Stomach smooth muscle (tissue), 2 donors: ENCODE data around the gene ZSCAN2.
"Not testable (repeated sequence)": the region's sequence is repeated elsewhere in the genome, so short reads cannot be mapped to it uniquely, and the experiment has no call there.

Experiments
- H3K27ac ChIP-seq: one replicate; pipeline ENCODE4 v1.7.0; 2013; ENCODE audit warnings: mild to moderate bottlenecking, low read length, inconsistent platforms
- H3K27me3 ChIP-seq, 2 donors: one replicate each; pipeline ENCODE4 v1.7.0; 2013; ENCODE audit warnings: low read length in 2 of 2; ENCODE audit not compliant: insufficient read depth in 2 of 2, control insufficient read depth in 1 of 2
- H3K36me3 ChIP-seq, 2 donors: one replicate each; pipeline ENCODE4 v1.7.0; 2013; ENCODE audit warnings: low read length in 2 of 2; ENCODE audit not compliant: control insufficient read depth in 2 of 2, insufficient read depth in 2 of 2
- H3K4me1 ChIP-seq: one replicate; pipeline ENCODE4 v1.7.0; 2013; ENCODE audit warnings: low read length; ENCODE audit not compliant: control insufficient read depth, insufficient read depth
- H3K4me3 ChIP-seq, 2 donors: one replicate each; pipeline ENCODE4 v1.7.0; 2013; ENCODE audit warnings: low read length in 2 of 2
- H3K9ac ChIP-seq, 2 donors: one replicate each; pipeline ENCODE4 v1.7.0; 2013; ENCODE audit warnings: low read length in 2 of 2, mild to moderate bottlenecking in 1 of 2
- H3K9me3 ChIP-seq, 2 donors: one replicate each; pipeline ENCODE4 v1.7.0; 2013; ENCODE audit warnings: low read length in 2 of 2; ENCODE audit not compliant: control insufficient read depth in 2 of 2
- donor health status: healthy.
- donor health status: Pancreatic carcinoma.

The ZSCAN2 gene

DNA sequence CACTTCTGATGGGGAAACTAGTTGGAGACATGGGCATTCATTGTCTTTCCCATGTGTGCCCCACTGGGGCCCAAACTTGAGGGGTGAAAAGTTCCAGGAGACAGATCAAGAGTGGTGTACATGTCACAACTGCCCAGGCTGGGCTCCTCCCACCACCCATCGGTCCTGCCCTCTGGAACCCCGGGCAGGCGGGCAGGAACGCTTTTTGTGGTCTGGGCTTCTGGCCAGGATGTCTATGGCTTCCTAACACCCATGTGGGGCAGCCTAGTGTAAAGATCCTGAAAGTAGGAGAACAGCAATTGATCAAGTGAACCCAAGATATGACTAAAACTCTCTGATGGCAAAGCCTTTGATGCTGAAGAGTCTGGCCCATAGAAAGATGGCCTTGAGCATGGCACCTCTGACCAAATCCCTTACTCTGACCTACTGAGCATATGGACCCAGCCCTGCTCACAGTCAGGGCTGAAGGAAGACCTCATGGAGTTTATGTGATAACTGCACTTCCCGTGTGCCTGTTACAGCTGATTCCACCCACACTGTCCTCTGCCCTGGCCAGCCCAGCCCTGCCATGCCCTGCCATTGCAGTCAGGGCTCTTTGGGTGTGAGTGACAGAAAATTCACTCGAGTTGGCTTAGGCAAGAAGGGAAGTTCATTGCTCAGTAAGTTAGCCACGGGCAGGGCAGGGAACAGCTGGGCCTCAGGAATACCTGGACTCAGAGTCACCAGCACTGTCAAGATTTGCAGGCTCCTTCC is 19.0 kb upstream of the ZSCAN2 start:
- H3K9me3 ChIP-seq, H3K4me3 ChIP-seq, H3K9ac ChIP-seq, H3K36me3 ChIP-seq, H3K27me3 ChIP-seq, H3K4me1 ChIP-seq, H3K27ac ChIP-seq: not testable (repeated sequence)

DNA sequence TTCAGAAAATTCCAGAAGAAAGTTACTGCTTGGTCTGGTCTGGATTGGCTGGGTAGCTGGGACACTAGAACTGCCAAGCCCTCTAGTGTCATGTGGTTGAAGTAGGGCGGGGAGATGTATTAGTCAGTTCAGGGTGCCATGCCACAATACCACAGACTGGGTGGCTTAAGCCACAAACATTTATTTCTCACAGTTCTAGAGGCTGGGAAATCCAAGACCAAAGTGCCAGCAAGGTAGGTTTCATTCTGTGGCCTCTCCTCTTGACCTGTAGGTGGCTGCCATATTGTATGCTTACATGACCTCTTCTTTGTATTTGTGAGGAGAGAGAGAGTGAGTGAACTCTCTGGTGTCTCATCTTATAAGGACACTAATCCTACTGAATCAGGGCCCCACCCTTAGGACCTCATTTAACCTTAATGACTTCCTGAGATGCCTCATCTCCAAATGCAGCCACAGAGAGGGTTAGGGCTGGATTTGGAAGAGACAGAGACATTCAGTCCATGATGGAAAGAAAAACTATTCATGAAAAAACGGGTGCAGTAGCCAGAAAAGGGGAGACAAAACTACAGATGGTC is 18.1 kb upstream of the ZSCAN2 start:
- H3K9ac ChIP-seq = no peak overlapping the region
- H3K36me3 ChIP-seq = no peaks in the 10 kb centered on the region
- no peaks in the 10 kb centered on the region for H3K27me3 ChIP-seq
- no peak overlapping the region for H3K27ac ChIP-seq
- no peak overlapping the region for H3K4me3 ChIP-seq
- no peaks in the 10 kb centered on the region for H3K9me3 ChIP-seq
- H3K4me1 ChIP-seq = peaks cover 6% of the 10 kb centered on the region

DNA sequence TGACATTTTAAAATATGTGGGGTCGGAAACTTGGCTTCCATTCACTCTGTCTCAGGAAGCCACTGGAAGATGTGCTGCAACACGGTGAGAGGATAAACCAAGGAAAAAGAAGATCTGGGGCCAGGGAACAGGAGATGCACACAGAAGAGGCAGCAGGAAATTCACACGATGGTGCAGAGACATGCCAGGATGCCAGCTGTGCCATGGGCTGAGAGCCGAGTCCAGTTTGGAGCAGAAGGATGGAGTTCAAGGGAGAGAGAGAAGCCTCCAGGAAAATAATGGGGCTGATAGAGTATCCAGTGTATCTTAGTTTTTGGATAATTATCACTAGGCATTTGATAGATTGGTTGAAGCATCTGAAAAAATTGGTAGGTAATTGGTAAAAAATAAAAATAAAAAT is 16.9 kb upstream of the ZSCAN2 start:
- not testable (repeated sequence) for H3K9me3 ChIP-seq, H3K9ac ChIP-seq

DNA sequence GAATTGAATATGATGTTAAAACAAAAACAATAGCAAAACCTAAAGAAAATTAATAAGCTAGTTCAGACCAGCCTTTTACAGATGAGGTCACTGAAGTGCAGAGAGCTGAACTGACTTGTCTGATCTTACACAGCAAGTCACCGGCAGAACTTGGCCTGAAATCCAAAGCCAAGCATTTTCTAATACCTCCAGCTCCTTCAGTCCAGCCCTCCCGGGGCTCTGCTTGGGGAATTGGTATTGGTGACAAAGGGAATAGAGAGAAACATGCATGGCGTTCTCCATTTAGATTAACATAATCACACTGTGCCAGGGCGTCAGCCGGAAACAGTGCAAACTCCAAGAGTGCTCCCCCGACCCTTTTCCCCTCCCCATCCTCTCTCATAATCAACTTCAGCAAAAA is 14.1 kb upstream of the ZSCAN2 start:
- Histone ChIP-seq H3K27me3 (no peaks in the 10 kb centered on the region), H3K4me1 (peaks cover 3% of the 10 kb centered on the region), H3K9me3 (no peaks in the 10 kb centered on the region), H3K4me3 (no peak overlapping the region), H3K36me3 (no peaks in the 10 kb centered on the region), H3K27ac (no peak overlapping the region), H3K9ac (no peak overlapping the region)

More for the DNA sequence above, 16.9 kb upstream of the ZSCAN2 start:
- H3K4me3 ChIP-seq, H3K4me1 ChIP-seq, H3K27ac ChIP-seq, H3K36me3 ChIP-seq, H3K27me3 ChIP-seq: not testable (repeated sequence)

DNA sequence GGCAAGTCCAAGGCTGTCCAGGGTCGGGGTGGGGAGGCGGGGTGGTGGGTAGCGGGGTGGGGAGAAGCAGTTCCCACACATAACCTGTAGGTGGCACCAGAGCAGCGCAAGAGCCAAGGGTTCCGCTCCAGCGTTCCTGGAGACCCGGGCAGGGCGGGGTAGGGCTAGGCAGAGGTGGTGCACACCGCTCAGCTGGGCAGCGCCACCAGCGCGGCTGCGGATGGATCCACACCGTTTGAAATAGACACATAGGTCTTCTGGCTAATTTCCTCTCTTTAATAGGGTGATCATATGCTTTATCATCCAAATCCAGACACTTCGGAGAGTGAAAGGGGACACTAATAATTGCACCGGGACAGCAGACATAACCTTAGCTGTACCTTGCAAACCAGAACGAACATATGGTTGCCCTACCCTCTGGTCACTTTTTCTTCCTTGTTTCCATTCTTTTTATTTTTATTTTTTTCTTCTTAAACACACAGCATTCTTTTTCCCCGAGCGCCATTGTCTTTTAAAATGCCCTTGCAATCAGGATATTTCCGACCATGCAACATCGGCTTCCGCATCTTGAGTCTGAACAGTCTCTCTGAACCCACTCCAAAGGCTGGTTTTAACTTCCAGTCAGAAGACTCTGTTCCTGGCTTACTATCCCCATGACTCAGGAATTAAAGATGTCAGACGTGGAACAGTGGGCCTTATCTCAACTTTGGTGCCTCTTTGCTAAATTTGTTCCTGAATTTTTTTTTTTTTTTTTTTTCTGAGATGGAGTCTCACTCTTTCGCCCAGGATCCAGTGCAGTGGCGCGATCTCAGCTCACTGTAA is 12.5 kb upstream of the ZSCAN2 start:
- no peaks in the 10 kb centered on the region for H3K36me3 ChIP-seq
- H3K9ac ChIP-seq = peak overlapping the region in 1 of 2 donors; percentile 50
- H3K4me1 ChIP-seq = peaks cover 3% of the 10 kb centered on the region
- no peaks in the 10 kb centered on the region for H3K9me3 ChIP-seq
- H3K4me3 ChIP-seq = peak overlapping the region; percentile 50 to 62
- H3K27ac ChIP-seq = no peak overlapping the region
- H3K27me3 ChIP-seq = no peaks in the 10 kb centered on the region

DNA sequence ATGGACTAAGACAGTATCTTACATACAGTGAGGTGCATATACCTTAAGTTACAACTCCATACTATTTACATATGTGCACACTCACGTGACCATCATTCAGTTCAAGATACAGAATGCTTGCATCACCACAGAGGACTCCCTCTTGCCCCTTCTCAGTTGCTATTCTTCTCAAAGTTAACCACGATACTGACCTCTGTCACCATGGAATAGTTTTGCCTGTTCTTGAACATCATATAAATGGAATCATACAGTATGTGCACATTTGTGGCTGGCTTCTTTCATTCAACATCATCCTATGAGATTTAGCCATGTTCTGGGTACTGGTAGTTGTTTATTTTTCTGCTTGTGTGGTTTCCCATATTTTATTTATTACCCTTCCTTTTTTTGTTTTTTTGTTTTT is 10.4 kb upstream of the ZSCAN2 start:
- H3K27ac ChIP-seq = no peak overlapping the region
- no peak overlapping the region for H3K9ac ChIP-seq
- H3K4me1 ChIP-seq = peaks cover 3% of the 10 kb centered on the region
- no peaks in the 10 kb centered on the region for H3K36me3 ChIP-seq
- no peaks in the 10 kb centered on the region for H3K27me3 ChIP-seq
- H3K4me3 ChIP-seq = no peak overlapping the region
- H3K9me3 ChIP-seq = no peaks in the 10 kb centered on the region

DNA sequence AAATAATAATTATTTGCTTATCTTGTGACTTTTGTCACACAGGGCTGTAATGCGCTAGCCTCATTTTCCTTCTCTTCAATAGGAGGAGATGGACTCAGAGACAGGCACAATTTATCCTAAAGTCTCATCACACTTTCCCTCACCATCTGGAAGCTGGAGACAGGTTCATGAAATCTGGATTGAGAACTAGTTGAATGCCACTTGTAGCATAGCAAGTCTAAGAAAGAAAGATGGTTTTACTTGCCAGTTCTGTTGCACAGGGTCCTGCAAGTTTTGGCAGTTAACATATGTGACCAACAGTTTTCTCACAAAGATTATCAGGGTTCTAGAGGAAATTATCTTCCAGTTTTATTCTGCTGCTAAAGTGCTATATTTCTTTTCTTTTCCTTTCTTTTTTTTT is 9.0 kb upstream of the ZSCAN2 start:
- Histone ChIP-seq H3K27me3 (no peaks in the 10 kb centered on the region), H3K9me3 (no peaks in the 10 kb centered on the region), H3K36me3 (no peaks in the 10 kb centered on the region), H3K9ac (no peak overlapping the region), H3K27ac (no peak overlapping the region), H3K4me1 (peaks cover 3% of the 10 kb centered on the region), H3K4me3 (no peak overlapping the region)

DNA sequence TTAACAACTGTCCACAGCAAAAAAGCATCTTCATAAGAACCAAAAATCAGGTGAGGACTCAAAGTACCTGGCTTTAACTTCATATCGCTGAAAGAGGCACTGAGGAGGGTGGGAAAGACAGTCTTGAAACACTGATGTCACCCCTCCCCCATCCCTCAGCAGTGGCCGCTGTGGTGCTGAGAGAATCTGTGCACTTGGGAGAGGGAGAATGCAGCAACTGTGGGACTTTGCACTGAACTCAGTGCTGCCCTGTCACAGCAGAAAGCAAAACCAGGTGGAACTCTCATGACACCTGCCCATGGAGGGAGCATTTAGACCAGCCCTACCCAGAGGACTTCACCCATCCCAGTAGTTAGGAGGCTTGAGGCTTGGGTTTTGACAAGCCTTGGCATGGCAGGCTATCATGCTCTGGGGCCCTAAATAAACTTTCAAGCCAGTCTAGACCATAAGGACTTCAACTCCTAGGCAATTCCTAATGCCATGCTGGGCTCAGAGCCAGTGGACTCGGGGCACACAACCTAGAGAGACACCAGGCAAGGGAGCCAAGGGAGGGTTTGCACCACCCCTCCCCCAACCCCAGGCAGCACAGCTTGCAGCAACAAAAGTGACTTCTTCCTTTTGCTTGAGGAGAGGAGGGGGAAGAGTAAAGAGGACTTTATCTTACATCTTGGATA is 6.1 kb upstream of the ZSCAN2 start:
- Histone ChIP-seq H3K9me3 (no peaks in the 10 kb centered on the region), H3K36me3 (no peaks in the 10 kb centered on the region), H3K27ac (no peak overlapping the region), H3K4me1 (peaks cover 2% of the 10 kb centered on the region), H3K27me3 (no peaks in the 10 kb centered on the region), H3K4me3 (no peak overlapping the region), H3K9ac (no peak overlapping the region)

DNA sequence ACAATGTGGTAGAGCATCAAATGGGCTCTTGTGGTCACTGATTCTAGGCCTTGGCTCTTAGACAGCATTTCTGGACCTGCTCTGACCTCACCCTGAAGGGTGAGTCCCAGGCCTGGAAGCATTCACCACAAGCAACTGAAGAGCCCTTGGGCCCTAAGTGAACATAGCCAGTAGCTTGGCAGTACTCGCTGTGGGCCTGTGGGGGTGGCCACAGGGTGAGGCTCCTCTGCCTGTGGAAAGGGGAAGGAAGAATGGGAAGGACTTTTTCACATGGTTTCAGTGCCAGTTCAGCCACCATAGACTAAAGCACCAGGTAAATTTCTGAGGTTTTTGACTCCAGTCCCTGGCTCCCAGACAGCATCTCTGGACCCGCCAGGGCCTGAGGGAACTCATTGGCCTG is 5.1 kb upstream of the ZSCAN2 start:
- Histone ChIP-seq H3K9me3 (no peaks in the 10 kb centered on the region), H3K36me3 (no peaks in the 10 kb centered on the region), H3K4me1 (peaks cover 4% of the 10 kb centered on the region), H3K4me3 (no peak overlapping the region), H3K27ac (no peak overlapping the region), H3K27me3 (no peaks in the 10 kb centered on the region), H3K9ac (no peak overlapping the region)

DNA sequence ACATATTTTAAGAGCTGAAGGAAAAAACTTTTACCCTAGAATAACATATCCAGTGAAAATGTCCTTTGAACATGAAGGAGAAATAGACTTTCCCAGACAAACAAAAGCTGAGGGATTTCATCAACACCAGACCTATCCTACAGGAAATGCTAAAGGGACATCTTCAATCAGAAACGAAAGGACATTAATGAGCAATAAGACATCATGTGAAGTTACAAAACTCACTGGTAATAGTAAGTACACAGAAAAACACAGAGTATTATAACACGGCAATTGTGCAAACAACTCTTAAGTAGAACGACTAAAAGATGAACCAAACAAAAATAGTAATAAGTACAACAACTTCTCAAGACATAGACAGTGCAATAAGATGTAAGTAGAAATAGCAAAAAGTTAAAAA is 3.5 kb upstream of the ZSCAN2 start:
- Histone ChIP-seq H3K9me3 (no peaks in the 10 kb centered on the region), H3K4me1 (peaks cover 10% of the 10 kb centered on the region), H3K9ac (no peak overlapping the region), H3K4me3 (no peak overlapping the region), H3K27me3 (no peaks in the 10 kb centered on the region), H3K36me3 (no peaks in the 10 kb centered on the region), H3K27ac (no peak overlapping the region)
